Activated T-helper 9 cell treated with anti-CD3 and anti-CD28 coated beads, Interleukin-2, amount 50 U/mL, for 16 hours (primary cell): ENCODE results near the gene IQSEC3.
"Not testable (repeated sequence)": the region's sequence is repeated elsewhere in the genome, so short reads cannot be mapped to it uniquely, and the experiment has no call there.

Experiments used
- DNase-seq: peaks from one replicate; pipeline ENCODE4 v3.0.0-alpha.2; 2020; ENCODE audit warnings: low read depth

Gene IQSEC3

GRCh38 chr12:52902-53734 is 13.4 kb upstream of the IQSEC3 start:
- not testable (repeated sequence) for DNase-seq

GRCh38 chr12:53735-54730 is 12.5 kb upstream of the IQSEC3 start:
- DNase-seq, result no peak

GRCh38 chr12:54750-55535 is 11.6 kb upstream of the IQSEC3 start:
- no peak for DNase-seq

GRCh38 chr12:56683-57346 is 9.8 kb upstream of the IQSEC3 start:
- DNase-seq, result no peak

GRCh38 chr12:57539-57938 is 9.0 kb upstream of the IQSEC3 start:
- DNase-seq, result no peak

GRCh38 chr12:58832-59231 is 7.7 kb upstream of the IQSEC3 start:
- no peak for DNase-seq

GRCh38 chr12:61845-62244 is 4.7 kb upstream of the IQSEC3 start:
- DNase-seq, result not testable (repeated sequence)

GRCh38 chr12:65491-66063 is 990 bp upstream of the IQSEC3 start:
- DNase-seq, result not testable (repeated sequence)

GRCh38 chr12:66782-67504 is 376 bp downstream of the IQSEC3 start:
- DNase-seq, result not testable (repeated sequence)

GRCh38 chr12:69677-70076 is 3.1 kb downstream of the IQSEC3 start:
- not testable (repeated sequence) for DNase-seq

GRCh38 chr12:70541-70940 is 4.0 kb downstream of the IQSEC3 start:
- not testable (repeated sequence) for DNase-seq

GRCh38 chr12:72018-72417 is 5.5 kb downstream of the IQSEC3 start:
- DNase-seq, result not testable (repeated sequence)

GRCh38 chr12:74420-75190 is 8.0 kb downstream of the IQSEC3 start:
- DNase-seq, result not testable (repeated sequence)

GRCh38 chr12:75541-75940 is 9.0 kb downstream of the IQSEC3 start:
- DNase-seq, result not testable (repeated sequence)

GRCh38 chr12:76102-76501 is 9.5 kb downstream of the IQSEC3 start:
- DNase-seq, result not testable (repeated sequence)

GRCh38 chr12:76551-76950 is 10.0 kb downstream of the IQSEC3 start:
- not testable (repeated sequence) for DNase-seq

GRCh38 chr12:77101-77719 is 10.6 kb downstream of the IQSEC3 start:
- not testable (repeated sequence) for DNase-seq

- DNase-seq, result not testable (repeated sequence)
Measured at GRCh38 chr12:77769-78383, 11.3 kb downstream of the IQSEC3 start.

- DNase-seq, result no peak
Measured at GRCh38 chr12:78981-79380, 12.4 kb downstream of the IQSEC3 start.
